GM21381 (cell line): Measurements from ENCODE around the gene ZNF503.

Experiments used
- ATAC-seq: cut with Tn5 transposase; IDR thresholded peaks from one replicate; pipeline ENCODE4 v1.9.1; 2021; ENCODE audit warnings: mild to moderate bottlenecking, moderate library complexity; ENCODE audit not compliant: unreplicated experiment

Gene ZNF503

GRCh38 chr10:75407224-75407712 is 5.7 kb upstream of the ZNF503 start:
- ATAC-seq = no peak

- no peak for ATAC-seq
Measured at GRCh38 chr10:75406462-75407223, 5.1 kb upstream of the ZNF503 start.

GRCh38 chr10:75405598-75406461 is 4.3 kb upstream of the ZNF503 start:
- no peak for ATAC-seq

GRCh38 chr10:75404815-75405597 is 3.4 kb upstream of the ZNF503 start:
- no peak for ATAC-seq

- no peak for ATAC-seq
Measured at GRCh38 chr10:75403939-75404814, 2.6 kb upstream of the ZNF503 start.

GRCh38 chr10:75403144-75403938 is 1.8 kb upstream of the ZNF503 start:
- no peak for ATAC-seq

GRCh38 chr10:75402486-75403143 is 1.1 kb upstream of the ZNF503 start:
- ATAC-seq = no peak

GRCh38 chr10:75400771-75401568 is 594 bp downstream of the ZNF503 start:
- ATAC-seq = no peak

- no peak for ATAC-seq
Measured at GRCh38 chr10:75400163-75400770, 1.3 kb downstream of the ZNF503 start.

- ATAC-seq = no peak
Measured at GRCh38 chr10:75399461-75400162, 2.0 kb downstream of the ZNF503 start.

- no peak for ATAC-seq
Measured at GRCh38 chr10:75398692-75399460, 2.7 kb downstream of the ZNF503 start.

GRCh38 chr10:75398200-75398691 is 3.3 kb downstream of the ZNF503 start:
- ATAC-seq = no peak

GRCh38 chr10:75397496-75398199 is 3.9 kb downstream of the ZNF503 start:
- no peak for ATAC-seq

- no peak for ATAC-seq
Measured at GRCh38 chr10:75396631-75397495, 4.7 kb downstream of the ZNF503 start.
